ENCODE results near the gene DNASE2. TPM values are rescaled to one million over a fixed set of nuclear protein-coding genes. Genes with fewer than 3 reads are reported as not detected.

Gene DNASE2
- total RNA-seq, 1 donor from 2014 or later = 21.5 TPM

Other genes with a start within 250 kb of the DNASE2 start
- 118 and 136 TPM in 2 replicates for gene MAN2B1, start 214.7 kb downstream of the DNASE2 start, total RNA-seq
- 21.7 and 27.1 TPM in 2 replicates for gene WDR83, start 214.6 kb downstream of the DNASE2 start, total RNA-seq
- 138 and 155 TPM in 2 replicates for gene DHPS, start 199.6 kb downstream of the DNASE2 start, total RNA-seq
- not detected in 2 replicates for gene GNG14, start 193.5 kb downstream of the DNASE2 start, total RNA-seq
- gene FBXW9, start 184.8 kb downstream of the DNASE2 start, total RNA-seq = 12.4 and 12.9 TPM in 2 replicates
- 153 and 163 TPM in 2 replicates for gene TNPO2, start 157.5 kb downstream of the DNASE2 start, total RNA-seq
- gene TRIR, start 146.8 kb downstream of the DNASE2 start, total RNA-seq = 216 and 218 TPM in 2 replicates
- gene GET3, start 144.0 kb downstream of the DNASE2 start, total RNA-seq = 64.6 and 67.3 TPM in 2 replicates
- not detected in 2 replicates for gene BEST2, start 129.7 kb downstream of the DNASE2 start, total RNA-seq
- 17.8 and 18.3 TPM in 2 replicates for gene HOOK2, start 105.9 kb downstream of the DNASE2 start, total RNA-seq
- gene JUNB, start 90.0 kb downstream of the DNASE2 start, total RNA-seq = 302 and 310 TPM in 2 replicates
- 277 and 294 TPM in 2 replicates for gene PRDX2, start 79.6 kb downstream of the DNASE2 start, total RNA-seq
- gene THSD8, start 79.4 kb downstream of the DNASE2 start, total RNA-seq = 26.8 and 32.7 TPM in 2 replicates
- gene RNASEH2A, start 74.9 kb downstream of the DNASE2 start, total RNA-seq = 35.8 and 51.5 TPM in 2 replicates
- gene RTBDN, start 46.9 kb downstream of the DNASE2 start, total RNA-seq = not detected in 2 replicates
- gene MAST1, start 42.9 kb downstream of the DNASE2 start, total RNA-seq = 1.6 and 2.4 TPM in 2 replicates
- gene KLF1, start 5.8 kb upstream of the DNASE2 start, total RNA-seq = 0.77 and 1.2 TPM in 2 replicates
- gene GCDH, start 9.7 kb upstream of the DNASE2 start, total RNA-seq = 66.9 and 71.6 TPM in 2 replicates
- gene SYCE2, start 37.8 kb upstream of the DNASE2 start, total RNA-seq = 2.3 and 3.3 TPM in 2 replicates
- 202 and 208 TPM in 2 replicates for gene FARSA, start 52.3 kb upstream of the DNASE2 start, total RNA-seq
- gene CALR, start 57.2 kb upstream of the DNASE2 start, total RNA-seq = 987 and 994 TPM in 2 replicates
- 208 and 212 TPM in 2 replicates for gene RAD23A, start 64.4 kb upstream of the DNASE2 start, total RNA-seq
- gene GADD45GIP1, start 75.8 kb upstream of the DNASE2 start, total RNA-seq = 32.4 and 34.4 TPM in 2 replicates
- gene DAND5, start 88.1 kb upstream of the DNASE2 start, total RNA-seq = 0.12 TPM in 1 of 2 replicates, not detected in the other
- gene NFIX, start 114.0 kb upstream of the DNASE2 start, total RNA-seq = 8.3 and 10.4 TPM in 2 replicates
- gene LYL1, start 221.4 kb upstream of the DNASE2 start, total RNA-seq = 2.1 and 2.4 TPM in 2 replicates
- 153 and 155 TPM in 2 replicates for gene TRMT1, start 235.3 kb upstream of the DNASE2 start, total RNA-seq
- gene NACC1, start 236.8 kb upstream of the DNASE2 start, total RNA-seq = 118 and 121 TPM in 2 replicates

Measured in activated CD4-positive, alpha-beta T cell treated with anti-CD3 and anti-CD28 coated beads, Interleukin-2, amount 10 ng/mL, durations not matched to agents 24 days and 14 days (primary cell).